HEK293 (cell line): ENCODE results near the gene NUP88.

Experiments used
- BCL11B ChIP-seq: fragments of 450-650 bp; formaldehyde crosslinking; IDR thresholded peaks from 2 replicates; pipeline ENCODE4 v1.5.1; 2016; ENCODE audit warnings: low read depth, missing biosample characterization, missing genetic modification characterization
- EGR2 ChIP-seq: fragments of 450-650 bp; formaldehyde crosslinking; IDR thresholded peaks from 2 replicates; pipeline ENCODE4 v1.5.1; 2016; ENCODE audit warnings: low read depth, missing biosample characterization, missing genetic modification characterization
- GLI4 ChIP-seq: fragments of 450-650 bp; formaldehyde crosslinking; IDR thresholded peaks from 2 replicates; pipeline ENCODE4 v1.5.1; 2016; ENCODE audit warnings: missing biosample characterization, missing genetic modification characterization
- HOXA7 ChIP-seq: sonication (generic); formaldehyde crosslinking; IDR thresholded peaks from 2 replicates; pipeline ENCODE4 v1.8.1; 2022; ENCODE audit warnings: missing genetic modification reagents, borderline replicate concordance
- KLF7 ChIP-seq: fragments of 450-650 bp; formaldehyde crosslinking; IDR thresholded peaks from 2 replicates; pipeline ENCODE4 v1.5.1; 2016; ENCODE audit warnings: missing biosample characterization, missing genetic modification characterization, borderline replicate concordance
- KLF8 ChIP-seq: fragments of 450-650 bp; formaldehyde crosslinking; IDR thresholded peaks from 2 replicates; pipeline ENCODE4 v1.5.1; 2016; ENCODE audit warnings: missing biosample characterization, missing genetic modification characterization
- SALL2 ChIP-seq: fragments of 450-650 bp; formaldehyde crosslinking; IDR thresholded peaks from 2 replicates; pipeline ENCODE4 v1.5.0; 2017; ENCODE audit warnings: missing biosample characterization, mild to moderate bottlenecking, missing genetic modification characterization, borderline replicate concordance
- SP7 ChIP-seq: fragments of 450-650 bp; formaldehyde crosslinking; IDR thresholded peaks from 2 replicates; pipeline ENCODE4 v1.5.1; 2016; ENCODE audit warnings: missing biosample characterization, missing genetic modification characterization
- TRIM28 ChIP-seq: IDR thresholded peaks from 2 replicates; pipeline ENCODE4 v1.6.1; 2011; ENCODE audit warnings: low read length, control low read depth, borderline replicate concordance
- ZBTB48 ChIP-seq: fragments of 450-650 bp; formaldehyde crosslinking; IDR thresholded peaks from 2 replicates; pipeline ENCODE4 v1.5.1; 2016; ENCODE audit warnings: missing biosample characterization, missing genetic modification characterization
- ZNF157 ChIP-seq: fragments of 450-650 bp; formaldehyde crosslinking; IDR thresholded peaks from 2 replicates; pipeline ENCODE4 v1.5.1; 2016; ENCODE audit warnings: missing biosample characterization, missing genetic modification characterization
- ZNF184 ChIP-seq: fragments of 450-650 bp; IDR thresholded peaks from 2 replicates; pipeline ENCODE4 v1.5.1; 2018; ENCODE audit warnings: missing biosample characterization, mild to moderate bottlenecking, missing genetic modification characterization
- ZNF223 ChIP-seq: fragments of 450-650 bp; formaldehyde crosslinking; IDR thresholded peaks from 2 replicates; pipeline ENCODE4 v1.5.1; 2016; ENCODE audit warnings: missing biosample characterization, missing genetic modification characterization
- ZNF23 ChIP-seq: fragments of 450-650 bp; formaldehyde crosslinking; IDR thresholded peaks from 2 replicates; pipeline ENCODE4 v1.5.1; 2016; ENCODE audit warnings: missing biosample characterization, missing genetic modification characterization, borderline replicate concordance
- ZNF248 ChIP-seq: fragments of 450-650 bp; formaldehyde crosslinking; IDR thresholded peaks from 2 replicates; pipeline ENCODE4 v1.5.1; 2017; ENCODE audit warnings: missing biosample characterization, missing genetic modification characterization
- ZNF302 ChIP-seq: fragments of 450-650 bp; formaldehyde crosslinking; IDR thresholded peaks from 2 replicates; pipeline ENCODE4 v1.5.1; 2016; ENCODE audit warnings: missing biosample characterization, missing genetic modification characterization, low read depth
- ZNF335 ChIP-seq: fragments of 450-650 bp; formaldehyde crosslinking; conservative IDR thresholded peaks from 2 replicates; pipeline ENCODE4 v1.5.1; 2016; ENCODE audit warnings: missing biosample characterization, missing genetic modification characterization
- ZNF473 ChIP-seq: fragments of 450-650 bp; formaldehyde crosslinking; IDR thresholded peaks from 2 replicates; pipeline ENCODE4 v1.5.1; 2017; ENCODE audit warnings: missing biosample characterization, missing genetic modification characterization
- ZNF514 ChIP-seq: fragments of 450-650 bp; formaldehyde crosslinking; IDR thresholded peaks from 2 replicates; pipeline ENCODE4 v1.5.1; 2016; ENCODE audit warnings: missing biosample characterization, missing genetic modification characterization
- ZNF571 ChIP-seq: fragments of 450-650 bp; formaldehyde crosslinking; IDR thresholded peaks from 2 replicates; pipeline ENCODE4 v1.5.0; 2017; ENCODE audit warnings: missing biosample characterization, missing genetic modification characterization
- ZNF654 ChIP-seq: fragments of 450-650 bp; formaldehyde crosslinking; IDR thresholded peaks from 2 replicates; pipeline ENCODE4 v1.5.1; 2016; ENCODE audit warnings: low read depth, missing biosample characterization, missing genetic modification characterization
- ZNF664 ChIP-seq: fragments of 450-650 bp; formaldehyde crosslinking; IDR thresholded peaks from 2 replicates; pipeline ENCODE4 v1.5.1; 2016; ENCODE audit warnings: missing biosample characterization, missing genetic modification characterization
- ZNF701 ChIP-seq: fragments of 450-650 bp; formaldehyde crosslinking; IDR thresholded peaks from 2 replicates; pipeline ENCODE4 v1.5.1; 2016; ENCODE audit warnings: missing biosample characterization, missing genetic modification characterization
- ZNF792 ChIP-seq: fragments of 450-650 bp; formaldehyde crosslinking; IDR thresholded peaks from 2 replicates; pipeline ENCODE4 v1.5.1; 2016; ENCODE audit warnings: missing biosample characterization, missing genetic modification characterization
- TF ChIP-seq, protein P1 (sequence below): fragments of 450-650 bp; formaldehyde crosslinking; IDR thresholded peaks from 2 replicates; pipeline ENCODE4 v1.5.1; 2017; ENCODE audit warnings: missing biosample characterization, missing genetic modification characterization
- TF ChIP-seq, protein P2 (sequence below): IDR thresholded peaks from 2 replicates; pipeline ENCODE4 v1.6.1; 2011; ENCODE audit warnings: mild to moderate bottlenecking, low read depth, low read length, borderline replicate concordance
- TF ChIP-seq, protein P3 (sequence below): fragments of 450-650 bp; formaldehyde crosslinking; IDR thresholded peaks from 2 replicates; pipeline ENCODE4 v1.5.1; 2016; ENCODE audit warnings: missing biosample characterization, missing genetic modification characterization
- TF ChIP-seq, protein P4 (sequence below): fragments of 450-650 bp; formaldehyde crosslinking; IDR thresholded peaks from 2 replicates; pipeline ENCODE4 v1.5.1; 2016; ENCODE audit warnings: missing biosample characterization, missing genetic modification characterization
- TF ChIP-seq, protein P5 (sequence below): fragments of 450-650 bp; formaldehyde crosslinking; IDR thresholded peaks from 2 replicates; pipeline ENCODE4 v1.5.1; 2017; ENCODE audit warnings: missing biosample characterization, mild to moderate bottlenecking, missing genetic modification characterization, moderate library complexity
- TF ChIP-seq, protein P6 (sequence below): fragments of 450-650 bp; formaldehyde crosslinking; IDR thresholded peaks from 2 replicates; pipeline ENCODE4 v1.5.1; 2016; ENCODE audit warnings: missing biosample characterization, missing genetic modification characterization
- TF ChIP-seq, protein P7 (sequence below): fragments of 450-650 bp; formaldehyde crosslinking; IDR thresholded peaks from 2 replicates; pipeline ENCODE4 v1.5.1; 2016; ENCODE audit warnings: missing biosample characterization, missing genetic modification characterization

NUP88 gene

DNA sequence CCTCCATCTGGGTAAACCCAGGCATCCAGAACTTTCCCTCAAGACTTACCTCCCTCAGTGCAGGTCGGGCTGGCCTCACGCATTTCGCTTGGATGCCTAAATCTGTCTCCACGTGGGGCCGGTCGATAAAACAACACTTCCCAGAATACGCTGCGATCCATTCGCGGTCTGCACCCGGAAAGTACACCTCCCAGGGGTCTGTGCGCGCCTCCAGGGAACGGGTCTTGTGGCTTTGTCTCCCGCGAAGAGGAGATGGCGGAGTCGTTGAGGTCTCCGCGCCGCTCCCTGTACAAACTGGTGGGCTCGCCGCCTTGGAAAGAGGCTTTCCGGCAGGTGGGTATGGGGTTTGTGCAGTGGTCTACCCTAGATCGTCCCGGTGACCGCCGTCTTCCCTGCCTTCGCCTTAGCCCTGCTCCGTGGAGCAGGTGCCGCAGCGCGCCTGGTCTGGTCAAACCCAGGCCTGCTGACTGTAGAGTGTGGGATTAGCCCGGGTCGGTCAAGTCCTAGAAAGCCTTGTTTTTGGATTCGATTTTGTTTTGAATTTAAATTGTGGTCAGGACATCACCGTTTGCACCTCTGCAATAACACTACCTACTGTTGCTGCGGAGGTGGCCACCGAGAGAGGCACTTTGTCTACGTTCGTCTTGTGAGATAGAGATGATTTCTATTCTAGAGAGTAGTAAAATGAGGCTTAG lies 644 bp upstream of the NUP88 start, which contains the start of gene RPAIN (continued):
- TF ChIP-seq, protein P1, sequence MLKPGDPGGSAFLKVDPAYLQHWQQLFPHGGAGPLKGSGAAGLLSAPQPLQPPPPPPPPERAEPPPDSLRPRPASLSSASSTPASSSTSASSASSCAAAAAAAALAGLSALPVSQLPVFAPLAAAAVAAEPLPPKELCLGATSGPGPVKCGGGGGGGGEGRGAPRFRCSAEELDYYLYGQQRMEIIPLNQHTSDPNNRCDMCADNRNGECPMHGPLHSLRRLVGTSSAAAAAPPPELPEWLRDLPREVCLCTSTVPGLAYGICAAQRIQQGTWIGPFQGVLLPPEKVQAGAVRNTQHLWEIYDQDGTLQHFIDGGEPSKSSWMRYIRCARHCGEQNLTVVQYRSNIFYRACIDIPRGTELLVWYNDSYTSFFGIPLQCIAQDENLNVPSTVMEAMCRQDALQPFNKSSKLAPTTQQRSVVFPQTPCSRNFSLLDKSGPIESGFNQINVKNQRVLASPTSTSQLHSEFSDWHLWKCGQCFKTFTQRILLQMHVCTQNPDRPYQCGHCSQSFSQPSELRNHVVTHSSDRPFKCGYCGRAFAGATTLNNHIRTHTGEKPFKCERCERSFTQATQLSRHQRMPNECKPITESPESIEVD (tag by site-specific recombination) = no peak
- TF ChIP-seq GLI4 (tag by site-specific recombination) (no peak), ZNF335 (peak; percentile 99), ZNF571 (no peak), ZNF302 (tag by site-specific recombination) (no peak), ZNF184 (no peak), ZNF223 (tag by site-specific recombination) (no peak), ZNF664 (tag by site-specific recombination) (no peak), ZNF514 (tag by site-specific recombination) (no peak), ZNF473 (tag by site-specific recombination) (no peak), SALL2 (tag by site-specific recombination) (no peak), TRIM28 (peak; percentile 84), BCL11B (tag by site-specific recombination) (0 out of 2 replicates have a peak, but pooled peaks have one; percentile 2), ZBTB48 (tag by site-specific recombination) (peak; percentile 95), ZNF248 (tag by site-specific recombination) (no peak), EGR2 (tag by site-specific recombination) (no peak), KLF8 (tag by site-specific recombination) (no peak), ZNF792 (tag by site-specific recombination) (no peak), ZNF654 (no peak), ZNF701 (tag by site-specific recombination) (no peak), HOXA7 (CRISPR knock-in tag) (no peak), ZNF23 (tag by site-specific recombination) (no peak), SP7 (tag by site-specific recombination) (peak; percentile 60), ZNF157 (tag by site-specific recombination) (no peak), KLF7 (tag by site-specific recombination) (no peak)
- TF ChIP-seq, protein P2, sequence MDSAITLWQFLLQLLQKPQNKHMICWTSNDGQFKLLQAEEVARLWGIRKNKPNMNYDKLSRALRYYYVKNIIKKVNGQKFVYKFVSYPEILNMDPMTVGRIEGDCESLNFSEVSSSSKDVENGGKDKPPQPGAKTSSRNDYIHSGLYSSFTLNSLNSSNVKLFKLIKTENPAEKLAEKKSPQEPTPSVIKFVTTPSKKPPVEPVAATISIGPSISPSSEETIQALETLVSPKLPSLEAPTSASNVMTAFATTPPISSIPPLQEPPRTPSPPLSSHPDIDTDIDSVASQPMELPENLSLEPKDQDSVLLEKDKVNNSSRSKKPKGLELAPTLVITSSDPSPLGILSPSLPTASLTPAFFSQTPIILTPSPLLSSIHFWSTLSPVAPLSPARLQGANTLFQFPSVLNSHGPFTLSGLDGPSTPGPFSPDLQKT = peak; percentile 70; the same call in 1 of the 2 replicates
- TF ChIP-seq, protein P3, sequence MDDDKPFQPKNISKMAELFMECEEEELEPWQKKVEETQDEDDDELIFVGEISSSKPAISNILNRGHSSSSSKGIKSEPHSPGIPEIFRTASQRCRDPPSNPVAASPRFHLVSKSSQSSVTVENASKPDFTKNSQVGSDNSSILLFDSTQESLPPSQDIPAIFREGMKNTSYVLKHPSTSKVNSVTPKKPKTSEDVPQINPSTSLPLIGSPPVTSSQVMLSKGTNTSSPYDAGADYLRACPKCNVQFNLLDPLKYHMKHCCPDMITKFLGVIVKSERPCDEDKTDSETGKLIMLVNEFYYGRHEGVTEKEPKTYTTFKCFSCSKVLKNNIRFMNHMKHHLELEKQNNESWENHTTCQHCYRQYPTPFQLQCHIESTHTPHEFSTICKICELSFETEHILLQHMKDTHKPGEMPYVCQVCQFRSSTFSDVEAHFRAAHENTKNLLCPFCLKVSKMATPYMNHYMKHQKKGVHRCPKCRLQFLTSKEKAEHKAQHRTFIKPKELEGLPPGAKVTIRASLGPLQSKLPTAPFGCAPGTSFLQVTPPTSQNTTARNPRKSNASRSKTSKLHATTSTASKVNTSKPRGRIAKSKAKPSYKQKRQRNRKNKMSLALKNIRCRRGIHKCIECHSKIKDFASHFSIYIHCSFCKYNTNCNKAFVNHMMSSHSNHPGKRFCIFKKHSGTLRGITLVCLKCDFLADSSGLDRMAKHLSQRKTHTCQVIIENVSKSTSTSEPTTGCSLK = no peak
- TF ChIP-seq, protein P4, sequence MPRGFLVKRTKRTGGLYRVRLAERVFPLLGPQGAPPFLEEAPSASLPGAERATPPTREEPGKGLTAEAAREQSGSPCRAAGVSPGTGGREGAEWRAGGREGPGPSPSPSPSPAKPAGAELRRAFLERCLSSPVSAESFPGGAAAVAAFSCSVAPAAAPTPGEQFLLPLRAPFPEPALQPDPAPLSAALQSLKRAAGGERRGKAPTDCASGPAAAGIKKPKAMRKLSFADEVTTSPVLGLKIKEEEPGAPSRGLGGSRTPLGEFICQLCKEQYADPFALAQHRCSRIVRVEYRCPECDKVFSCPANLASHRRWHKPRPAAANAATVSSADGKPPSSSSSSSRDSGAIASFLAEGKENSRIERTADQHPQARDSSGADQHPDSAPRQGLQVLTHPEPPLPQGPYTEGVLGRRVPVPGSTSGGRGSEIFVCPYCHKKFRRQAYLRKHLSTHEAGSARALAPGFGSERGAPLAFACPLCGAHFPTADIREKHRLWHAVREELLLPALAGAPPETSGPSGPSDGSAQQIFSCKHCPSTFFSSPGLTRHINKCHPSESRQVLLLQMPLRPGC (tag by site-specific recombination) = no peak
- TF ChIP-seq, protein P5, sequence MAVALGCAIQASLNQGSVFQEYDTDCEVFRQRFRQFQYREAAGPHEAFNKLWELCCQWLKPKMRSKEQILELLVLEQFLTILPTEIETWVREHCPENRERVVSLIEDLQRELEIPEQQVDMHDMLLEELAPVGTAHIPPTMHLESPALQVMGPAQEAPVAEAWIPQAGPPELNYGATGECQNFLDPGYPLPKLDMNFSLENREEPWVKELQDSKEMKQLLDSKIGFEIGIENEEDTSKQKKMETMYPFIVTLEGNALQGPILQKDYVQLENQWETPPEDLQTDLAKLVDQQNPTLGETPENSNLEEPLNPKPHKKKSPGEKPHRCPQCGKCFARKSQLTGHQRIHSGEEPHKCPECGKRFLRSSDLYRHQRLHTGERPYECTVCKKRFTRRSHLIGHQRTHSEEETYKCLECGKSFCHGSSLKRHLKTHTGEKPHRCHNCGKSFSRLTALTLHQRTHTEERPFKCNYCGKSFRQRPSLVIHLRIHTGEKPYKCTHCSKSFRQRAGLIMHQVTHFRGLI (tag by site-specific recombination) = no peak
- TF ChIP-seq, protein P6, sequence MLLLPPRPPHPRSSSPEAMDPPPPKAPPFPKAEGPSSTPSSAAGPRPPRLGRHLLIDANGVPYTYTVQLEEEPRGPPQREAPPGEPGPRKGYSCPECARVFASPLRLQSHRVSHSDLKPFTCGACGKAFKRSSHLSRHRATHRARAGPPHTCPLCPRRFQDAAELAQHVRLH = peak; percentile 65; the same call in 1 of the 2 replicates
- TF ChIP-seq, protein P7, sequence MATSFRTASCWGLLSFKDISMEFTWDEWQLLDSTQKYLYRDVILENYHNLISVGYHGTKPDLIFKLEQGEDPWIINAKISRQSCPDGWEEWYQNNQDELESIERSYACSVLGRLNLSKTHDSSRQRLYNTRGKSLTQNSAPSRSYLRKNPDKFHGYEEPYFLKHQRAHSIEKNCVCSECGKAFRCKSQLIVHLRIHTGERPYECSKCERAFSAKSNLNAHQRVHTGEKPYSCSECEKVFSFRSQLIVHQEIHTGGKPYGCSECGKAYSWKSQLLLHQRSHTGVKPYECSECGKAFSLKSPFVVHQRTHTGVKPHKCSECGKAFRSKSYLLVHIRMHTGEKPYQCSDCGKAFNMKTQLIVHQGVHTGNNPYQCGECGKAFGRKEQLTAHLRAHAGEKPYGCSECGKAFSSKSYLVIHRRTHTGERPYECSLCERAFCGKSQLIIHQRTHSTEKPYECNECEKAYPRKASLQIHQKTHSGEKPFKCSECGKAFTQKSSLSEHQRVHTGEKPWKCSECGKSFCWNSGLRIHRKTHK (tag by site-specific recombination) = no peak
